Endothelial cell of umbilical vein (primary cell): ENCODE results near the gene BPI.

Experiments
- CTCF ChIP-seq, 2 donors: IDR thresholded peaks; 1 replicate in 1 of 2; 2 replicates in 1 of 2; pipeline ENCODE4 v1.5.1; 2011; ENCODE audit warnings: low read length in 2 of 2, mild to moderate bottlenecking in 2 of 2, moderate library complexity in 2 of 2, control low read depth in 1 of 2, inconsistent platforms in 1 of 2, low read depth in 1 of 2; ENCODE audit not compliant: insufficient read depth in 1 of 2; ENCODE audit errors: extremely low read depth in 1 of 2
- JUN ChIP-seq: IDR thresholded peaks from 2 replicates; pipeline ENCODE4 v1.6.1; 2011; ENCODE audit warnings: borderline replicate concordance, low read depth; ENCODE audit not compliant: insufficient read length, insufficient read depth
- MYC ChIP-seq: IDR thresholded peaks from one replicate; pipeline ENCODE4 v1.6.1; 2011; ENCODE audit warnings: mild to moderate bottlenecking, low read depth, low read length
- POLR2A ChIP-seq: IDR thresholded peaks from 2 replicates; pipeline ENCODE4 v1.6.1; 2012; ENCODE audit warnings: low read depth, mild to moderate bottlenecking, control low read depth, low read length

- TF ChIP-seq CTCF (IDR thresholded peaks at IDR 0.05; ENCODE audit: extremely low read depth in 1 of 2, insufficient read depth in 1 of 2, low read depth in 1 of 2, low read length in 2 of 2) (no peak), MYC (no peak), JUN (no peak), POLR2A (no peak)
Observed at GRCh38 chr20:38291966-38292365, 12.0 kb upstream of the BPI start.
